ENCODE results near the gene TASL. TPM values are rescaled to one million over a fixed set of nuclear protein-coding genes. Genes with fewer than 3 reads are reported as not detected.

Gene TASL
- total RNA-seq, 5 donors from 2014 or later (not counting 1 experiment from before 2014, with no cell fraction given), result 0.44 to 2.5 (median 1.8) TPM

- H3K4me1 Mint-ChIP-seq, result no peaks in the 10 kb centered on the region
- H3K4me3 ChIP-seq (ENCODE audit: control insufficient read depth in 1 of 2, extremely low read depth in 1 of 2, low read length in 1 of 2), result no peak overlapping the region
- H3K27ac Mint-ChIP-seq, result no peak overlapping the region
- CTCF ChIA-PET, result no interaction called here
- no peak overlapping the region for H3K27ac ChIP-seq (ENCODE audit: low read length)
- no peaks in the 10 kb centered on the region for H3K4me1 ChIP-seq (ENCODE audit: control insufficient read depth in 1 of 2, extremely low read depth in 1 of 2, insufficient read depth in 2 of 2, low read length in 2 of 2)
- peaks cover 1 to 6% of the 10 kb centered on the region in 2 donors for H3K27me3 Mint-ChIP-seq
- no peaks in the 10 kb centered on the region for H3K36me3 ChIP-seq (ENCODE audit: control insufficient read depth in 2 of 2, extremely low read depth in 1 of 2, insufficient read depth in 1 of 2, low read length in 1 of 2)
- no peak overlapping the region for H3K4me3 Mint-ChIP-seq
- no peaks in the 10 kb centered on the region for H3K27me3 ChIP-seq (replicated peaks in 1 of 2; ENCODE audit: control insufficient read depth in 2 of 2, extremely low read depth in 1 of 2, insufficient read depth in 2 of 2, low read length in 1 of 2)
- POLR2A ChIA-PET, result no interaction called here
- no peaks in the 10 kb centered on the region for H3K9me3 ChIP-seq
- no CpG with 5 or more reads among the region's 3 CpGs for WGBS (ENCODE audit: insufficient coverage)
- H3K36me3 Mint-ChIP-seq, result no peaks in the 10 kb centered on the region
- DNase-seq, result no peak
- peaks cover 0 to 2% (median 0%) of the 10 kb centered on the region in 3 donors for H3K9me3 Mint-ChIP-seq
- no peak for ATAC-seq (replicated peaks in 1 of 4)
These were observed 47.0 kb downstream of the TASL start for GRCh38 chrX:30530606-30531005.

DNA sequence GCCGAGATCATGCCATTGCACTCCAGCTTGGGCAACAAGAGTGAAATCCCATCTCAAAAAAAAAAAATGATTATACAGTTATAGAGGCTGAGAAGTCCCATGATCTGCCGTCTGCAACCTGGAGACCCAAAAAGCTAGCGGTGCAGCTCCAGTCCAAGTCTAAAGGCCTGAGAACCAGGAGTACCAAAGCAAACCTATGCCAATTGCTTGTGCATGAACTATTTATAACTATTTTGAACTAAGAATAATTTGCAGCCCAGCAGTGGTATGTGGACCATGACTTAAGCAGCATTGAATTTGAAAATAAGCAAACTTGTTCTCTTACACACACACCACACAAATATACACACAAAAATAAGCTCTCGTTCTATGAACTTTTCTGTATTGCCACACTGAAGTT lies 51.8 kb downstream of the TASL start:
- Mint-ChIP-seq H3K4me3 (no peak overlapping the region), H3K9me3 (peaks cover 0 to 2% (median 0%) of the 10 kb centered on the region in 3 donors), H3K4me1 (no peaks in the 10 kb centered on the region), H3K27ac (no peak overlapping the region), H3K27me3 (peaks cover 0 to 5% of the 10 kb centered on the region in 2 donors), H3K36me3 (no peaks in the 10 kb centered on the region)
- Histone ChIP-seq H3K27me3 (replicated peaks in 1 of 2; ENCODE audit: control insufficient read depth in 2 of 2, extremely low read depth in 1 of 2, insufficient read depth in 2 of 2, low read length in 1 of 2) (no peaks in the 10 kb centered on the region), H3K36me3 (ENCODE audit: control insufficient read depth in 2 of 2, extremely low read depth in 1 of 2, insufficient read depth in 1 of 2, low read length in 1 of 2) (no peaks in the 10 kb centered on the region), H3K27ac (ENCODE audit: low read length) (no peak overlapping the region), H3K4me1 (ENCODE audit: control insufficient read depth in 1 of 2, extremely low read depth in 1 of 2, insufficient read depth in 2 of 2, low read length in 2 of 2) (no peaks in the 10 kb centered on the region), H3K9me3 (no peaks in the 10 kb centered on the region), H3K4me3 (ENCODE audit: control insufficient read depth in 1 of 2, extremely low read depth in 1 of 2, low read length in 1 of 2) (no peak overlapping the region)
- WGBS (ENCODE audit: insufficient coverage), result no CpG with 5 or more reads among the region's 4 CpGs
- ChIA-PET POLR2A (no interaction called here), CTCF (no interaction called here)
- ATAC-seq (replicated peaks in 1 of 4), result no peak
- DNase-seq, result no peak

GRCh38 chrX:30521440-30522182 lies 56.0 kb downstream of the TASL start:
- Histone ChIP-seq H3K9me3 (no peaks in the 10 kb centered on the region), H3K27me3 (replicated peaks in 1 of 2; ENCODE audit: control insufficient read depth in 2 of 2, extremely low read depth in 1 of 2, insufficient read depth in 2 of 2, low read length in 1 of 2) (no peaks in the 10 kb centered on the region), H3K4me1 (ENCODE audit: control insufficient read depth in 1 of 2, extremely low read depth in 1 of 2, insufficient read depth in 2 of 2, low read length in 2 of 2) (no peaks in the 10 kb centered on the region), H3K4me3 (ENCODE audit: control insufficient read depth in 1 of 2, extremely low read depth in 1 of 2, low read length in 1 of 2) (no peak overlapping the region), H3K36me3 (ENCODE audit: control insufficient read depth in 2 of 2, extremely low read depth in 1 of 2, insufficient read depth in 1 of 2, low read length in 1 of 2) (no peaks in the 10 kb centered on the region), H3K27ac (ENCODE audit: low read length) (no peak overlapping the region)
- DNase-seq, result no peak
- Mint-ChIP-seq H3K27me3 (peaks cover 0 to 5% of the 10 kb centered on the region in 2 donors), H3K4me1 (no peaks in the 10 kb centered on the region), H3K4me3 (no peak overlapping the region), H3K9me3 (no peaks in the 10 kb centered on the region), H3K36me3 (no peaks in the 10 kb centered on the region), H3K27ac (no peak overlapping the region)
- POLR2A ChIA-PET, result interaction anchor here in 1 of 2 donors (0.9 kb wide), 1 partner anchor 13 kb away, joined by 4 read pairs; no protein-coding TSS in a partner anchor
- CTCF ChIA-PET, result interaction anchor here in 1 of 2 donors (0.5 kb wide), 1 partner anchor 18 kb away, joined by 10 read pairs; no protein-coding TSS in a partner anchor
- no CpG with 5 or more reads among the region's 4 CpGs for WGBS (ENCODE audit: insufficient coverage)
- ATAC-seq (replicated peaks in 1 of 4), result no peak

DNA sequence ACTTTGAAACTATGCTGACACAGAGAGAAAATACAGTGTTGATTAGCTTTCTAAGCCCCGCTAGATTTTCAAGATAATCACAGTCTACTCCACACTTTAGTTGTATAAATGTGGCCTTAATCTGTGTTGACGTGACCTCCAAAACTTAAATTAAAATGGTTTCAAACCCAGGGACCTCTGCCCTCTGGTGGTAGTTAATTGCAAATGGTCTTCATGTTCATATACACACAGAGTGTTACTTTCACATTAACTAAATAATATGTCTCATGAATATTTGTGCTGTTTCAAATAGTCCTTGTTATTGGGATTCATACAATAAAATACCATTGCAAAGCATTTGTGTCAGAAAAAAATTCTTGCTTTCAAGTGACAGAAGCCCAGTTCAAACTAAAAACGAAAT lies 64.3 kb downstream of the TASL start:
- no peaks in the 10 kb centered on the region for H3K27me3 ChIP-seq (replicated peaks in 1 of 2; ENCODE audit: control insufficient read depth in 2 of 2, extremely low read depth in 1 of 2, insufficient read depth in 2 of 2, low read length in 1 of 2)
- Mint-ChIP-seq H3K4me1 (no peaks in the 10 kb centered on the region), H3K9me3 (no peaks in the 10 kb centered on the region), H3K36me3 (no peaks in the 10 kb centered on the region), H3K27ac (no peak overlapping the region), H3K4me3 (no peak overlapping the region), H3K27me3 (no peaks in the 10 kb centered on the region)
- no peaks in the 10 kb centered on the region for H3K9me3 ChIP-seq
- ATAC-seq (replicated peaks in 1 of 4), result no peak
- DNase-seq, result peak in 1 of 35 experiments; percentile 1
- H3K27ac ChIP-seq (ENCODE audit: low read length), result no peak overlapping the region
- no peak overlapping the region for H3K4me3 ChIP-seq (ENCODE audit: control insufficient read depth in 1 of 2, extremely low read depth in 1 of 2, low read length in 1 of 2)
- H3K4me1 ChIP-seq (ENCODE audit: control insufficient read depth in 1 of 2, extremely low read depth in 1 of 2, insufficient read depth in 2 of 2, low read length in 2 of 2), result no peaks in the 10 kb centered on the region
- WGBS (ENCODE audit: insufficient coverage), result no CpG with 5 or more reads among the region's 3 CpGs
- no peaks in the 10 kb centered on the region for H3K36me3 ChIP-seq (ENCODE audit: control insufficient read depth in 2 of 2, extremely low read depth in 1 of 2, insufficient read depth in 1 of 2, low read length in 1 of 2)
- ChIA-PET CTCF (no interaction called here), POLR2A (no interaction called here)

Other genes with a start within 250 kb of the TASL start
- 1 to 10 TPM; 3.1 to 6.8 (median 5.3) TPM for gene GK, start 75.7 kb upstream of the TASL start, total RNA-seq

Data from T-cell (primary cell).